COR-L47 (cell line): ENCODE data around the gene NR2F2.

Experiments
- DNase-seq: peaks from one replicate; lab custom pipeline; 2025; lab: John Stamatoyannopoulos, UW

NR2F2 gene

GRCh38 chr15:96332637-96333121, 2.2 kb downstream of the NR2F2 start:
- DNase-seq = no peak

GRCh38 chr15:96333131-96334016, 2.9 kb downstream of the NR2F2 start:
- no peak for DNase-seq

GRCh38 chr15:96334017-96334704, 3.7 kb downstream of the NR2F2 start:
- DNase-seq = no peak

- no peak for DNase-seq
These were observed 4.4 kb downstream of the NR2F2 start for GRCh38 chr15:96334705-96335410.

- DNase-seq = no peak
These were observed 5.0 kb downstream of the NR2F2 start for GRCh38 chr15:96335411-96336024.

GRCh38 chr15:96336108-96336595, 5.7 kb downstream of the NR2F2 start:
- DNase-seq = no peak

GRCh38 chr15:96336596-96337364, 6.3 kb downstream of the NR2F2 start:
- no peak for DNase-seq

- no peak for DNase-seq
These were observed 7.0 kb downstream of the NR2F2 start for GRCh38 chr15:96337365-96338023.

GRCh38 chr15:96338074-96338765, 7.7 kb downstream of the NR2F2 start:
- DNase-seq = no peak

GRCh38 chr15:96338766-96339618, 8.5 kb downstream of the NR2F2 start:
- DNase-seq = no peak

GRCh38 chr15:96339619-96340347, 9.3 kb downstream of the NR2F2 start:
- DNase-seq = no peak

- DNase-seq = no peak
These were observed 9.8 kb downstream of the NR2F2 start for GRCh38 chr15:96340348-96340597.

GRCh38 chr15:96340598-96341512, 10.4 kb downstream of the NR2F2 start:
- peak; percentile 55 for DNase-seq

GRCh38 chr15:96341513-96342405, 11.3 kb downstream of the NR2F2 start:
- no peak for DNase-seq

- no peak for DNase-seq
These were observed 12.1 kb downstream of the NR2F2 start for GRCh38 chr15:96342406-96343112.
